Lower leg skin (tissue), 4 donors: ENCODE data around the gene DNAJB9. TPM values are rescaled to one million over a fixed set of nuclear protein-coding genes. Genes with fewer than 3 reads are reported as not detected.

ENCODE experiments used
- DNase-seq, 2 donors: peaks; one replicate each; pipeline ENCODE4 v3.0.0-alpha.2; 2019; ENCODE audit warnings: low spot score in 2 of 2
- H3K4me3 ChIP-seq: fragments of 200-600 bp; sonication (generic); 2 replicates; pipeline ENCODE4 v1.5.1; 2017; ENCODE audit warnings: mild to moderate bottlenecking, low read depth; ENCODE audit not compliant: poor library complexity, severe bottlenecking
- POLR2A ChIP-seq, 2 donors: fragments of 450-650 bp; IDR thresholded peaks; one replicate each; pipeline ENCODE4 v1.6.1; 2016 to 2017; ENCODE audit warnings: antibody characterized with exemption in 2 of 2, mild to moderate bottlenecking in 1 of 2, moderate library complexity in 1 of 2
- WGBS, 2 donors: methylation state at CpG; one replicate each; pipeline ENCODE4 v1.1.5; 2018; 5-methylcytosine and 5-hydroxymethylcytosine counted together
- intact Hi-C: fragments of 100-400 bp; cut with DNase I; formaldehyde crosslinking; loops from one replicate; pipeline ENCODE4 v1.15.0; 2023; ENCODE audit warnings: low total_unique reads
- total RNA-seq, 4 donors: library from RNA; depleted of rRNA; stranded (reverse); fragments of >200 nt; gene quantifications; one replicate each; pipeline ENCODE4 v1.1.0, GENCODE V29; 2016
- TF ChIP-seq, protein P1 (sequence below), 3 donors: fragments of 450-650 bp; IDR thresholded peaks; one replicate each; pipeline ENCODE4 v1.5.1; 2016; ENCODE audit warnings: antibody characterized with exemption in 3 of 3, mild to moderate bottlenecking in 3 of 3, moderate library complexity in 2 of 3

The DNAJB9 gene
- total RNA-seq, 4 donors from 2014 or later: 13.2 to 41.9 (median 29.7) TPM

DNA sequence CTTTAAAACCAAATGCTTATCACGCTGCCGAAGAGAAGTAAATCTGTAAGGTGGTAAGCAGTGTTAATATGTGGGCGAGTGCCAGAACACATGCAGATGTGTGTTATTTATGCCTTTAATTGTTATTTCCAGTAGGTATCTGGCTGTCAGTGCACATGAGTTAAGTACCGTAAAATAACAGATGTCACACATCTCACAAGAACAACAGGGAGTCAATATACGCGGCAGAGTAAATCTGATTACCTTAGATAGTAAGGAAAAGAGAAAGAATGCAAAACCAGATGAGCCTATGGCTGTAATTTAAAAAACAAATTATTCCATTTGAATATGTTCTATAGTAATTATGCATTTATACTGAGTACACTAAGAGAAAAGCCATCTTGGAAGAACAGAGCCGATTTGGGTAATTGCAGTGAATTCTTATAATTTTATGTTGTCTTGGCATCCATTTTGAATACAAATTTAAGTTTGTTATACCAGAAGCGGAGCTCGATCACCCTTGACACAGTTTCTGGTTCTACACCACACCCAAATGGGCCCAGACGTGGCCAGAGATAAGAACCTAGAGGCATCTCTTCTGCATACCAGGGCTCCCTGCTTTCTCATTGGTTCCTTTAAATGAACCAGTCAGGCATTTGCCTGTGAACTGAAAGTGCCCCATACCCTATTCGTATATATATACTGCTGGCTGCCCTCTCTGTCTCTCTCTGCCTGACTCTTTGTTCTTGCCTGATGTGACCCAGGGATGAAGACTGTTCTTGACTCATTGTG lies 34.8 kb downstream of the DNAJB9 start:
- intact Hi-C loops: no loop called here
- no peak overlapping the region for H3K4me3 ChIP-seq
- no peak for DNase-seq
- no peak for TF ChIP-seq POLR2A (IDR thresholded peaks at IDR 0.05)
- TF ChIP-seq, protein P1, sequence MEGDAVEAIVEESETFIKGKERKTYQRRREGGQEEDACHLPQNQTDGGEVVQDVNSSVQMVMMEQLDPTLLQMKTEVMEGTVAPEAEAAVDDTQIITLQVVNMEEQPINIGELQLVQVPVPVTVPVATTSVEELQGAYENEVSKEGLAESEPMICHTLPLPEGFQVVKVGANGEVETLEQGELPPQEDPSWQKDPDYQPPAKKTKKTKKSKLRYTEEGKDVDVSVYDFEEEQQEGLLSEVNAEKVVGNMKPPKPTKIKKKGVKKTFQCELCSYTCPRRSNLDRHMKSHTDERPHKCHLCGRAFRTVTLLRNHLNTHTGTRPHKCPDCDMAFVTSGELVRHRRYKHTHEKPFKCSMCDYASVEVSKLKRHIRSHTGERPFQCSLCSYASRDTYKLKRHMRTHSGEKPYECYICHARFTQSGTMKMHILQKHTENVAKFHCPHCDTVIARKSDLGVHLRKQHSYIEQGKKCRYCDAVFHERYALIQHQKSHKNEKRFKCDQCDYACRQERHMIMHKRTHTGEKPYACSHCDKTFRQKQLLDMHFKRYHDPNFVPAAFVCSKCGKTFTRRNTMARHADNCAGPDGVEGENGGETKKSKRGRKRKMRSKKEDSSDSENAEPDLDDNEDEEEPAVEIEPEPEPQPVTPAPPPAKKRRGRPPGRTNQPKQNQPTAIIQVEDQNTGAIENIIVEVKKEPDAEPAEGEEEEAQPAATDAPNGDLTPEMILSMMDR (IDR thresholded peaks at IDR 0.05): no peak
- 79 to 85% methylated on average over 11 of the region's 11 CpGs for WGBS, 2 donors

DNA sequence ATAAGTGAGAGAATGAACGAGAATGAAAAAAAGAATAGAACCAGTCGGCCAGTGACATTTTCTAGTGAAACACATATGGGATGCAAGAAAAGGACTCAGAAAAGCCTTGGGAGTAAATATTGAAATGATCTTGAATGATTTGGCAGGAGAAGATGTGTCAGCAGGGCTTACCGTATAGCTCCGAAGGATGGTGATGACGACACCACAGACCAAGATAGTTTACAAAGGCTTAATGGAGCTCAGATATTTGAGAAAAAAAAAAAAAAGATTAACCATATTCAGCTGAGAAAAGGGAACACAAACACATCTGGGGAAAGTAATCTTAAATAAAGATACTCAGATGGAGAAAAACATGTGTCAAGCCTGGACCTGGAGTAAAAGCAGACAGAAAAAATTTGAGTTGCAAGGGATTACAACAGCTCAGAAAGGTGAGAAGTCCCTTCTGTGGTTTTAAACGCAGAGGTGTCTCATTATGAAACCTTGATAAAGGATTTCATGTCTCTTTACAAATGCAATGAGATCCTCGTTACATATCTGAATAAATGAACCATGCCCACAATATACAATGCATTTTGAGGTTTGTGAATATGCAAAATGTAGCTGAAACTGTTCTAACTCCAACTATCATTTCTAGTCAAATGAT lies 36.0 kb downstream of the DNAJB9 start:
- 67 to 72% methylated on average over 7 of the region's 7 CpGs for WGBS, 2 donors
- no peak for DNase-seq
- intact Hi-C loops: no loop called here
- TF ChIP-seq, protein P1 (IDR thresholded peaks at IDR 0.05): no peak
- TF ChIP-seq POLR2A (IDR thresholded peaks at IDR 0.05): no peak
- H3K4me3 ChIP-seq: no peak overlapping the region

DNA sequence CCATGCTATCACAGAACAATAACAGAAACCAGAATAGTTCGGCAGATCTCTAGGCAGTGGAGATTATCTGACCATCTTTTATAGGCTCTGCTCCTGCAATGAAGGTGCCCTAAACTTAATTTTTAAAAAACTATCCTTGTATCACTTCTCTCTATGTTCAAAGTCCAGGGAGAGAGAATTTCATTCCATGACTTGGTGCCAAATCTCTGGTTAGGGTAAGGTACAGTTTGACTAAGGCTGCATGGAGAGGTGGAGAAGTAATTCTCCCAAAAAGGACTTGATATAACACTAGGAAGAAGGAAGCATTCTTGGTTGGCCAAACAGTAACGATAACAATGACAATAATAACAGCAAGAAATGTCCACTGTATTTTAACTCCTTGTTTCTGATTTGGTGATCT lies 40.0 kb downstream of the DNAJB9 start:
- WGBS, 2 donors: 81% methylated on average over 2 of the region's 2 CpGs
- no peak overlapping the region for H3K4me3 ChIP-seq

DNA sequence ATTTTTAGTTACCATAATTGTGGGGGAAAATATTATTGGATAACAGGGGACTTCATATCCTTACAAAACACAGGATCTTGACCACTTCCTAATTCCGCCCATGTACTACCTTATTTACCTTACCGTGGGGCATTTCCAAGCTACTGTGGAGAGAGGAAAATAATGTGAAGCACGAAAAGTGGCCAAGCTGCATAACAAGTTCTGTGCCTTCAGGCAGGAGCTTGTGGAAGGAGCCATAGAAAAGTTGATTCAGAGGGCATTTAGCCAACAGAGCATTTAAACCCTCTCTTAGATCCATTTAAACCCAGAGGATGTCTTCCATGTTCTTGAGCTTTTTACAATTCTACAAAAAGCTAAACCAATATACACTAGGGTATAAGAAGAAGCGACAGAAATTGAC lies 41.6 kb downstream of the DNAJB9 start:
- H3K4me3 ChIP-seq: no peak overlapping the region
- WGBS, 2 donors: 45 to 48% methylated on average over 4 of the region's 4 CpGs
- TF ChIP-seq, protein P1 (IDR thresholded peaks at IDR 0.05): no peak
- no peak for TF ChIP-seq POLR2A (IDR thresholded peaks at IDR 0.05)
- intact Hi-C loops: no loop called here
- no peak for DNase-seq

More for the DNA sequence above, 40.0 kb downstream of the DNAJB9 start:
- DNase-seq: no peak
- intact Hi-C loops: no loop called here
- no peak for TF ChIP-seq POLR2A (IDR thresholded peaks at IDR 0.05)
- TF ChIP-seq, protein P1 (IDR thresholded peaks at IDR 0.05): no peak

DNA sequence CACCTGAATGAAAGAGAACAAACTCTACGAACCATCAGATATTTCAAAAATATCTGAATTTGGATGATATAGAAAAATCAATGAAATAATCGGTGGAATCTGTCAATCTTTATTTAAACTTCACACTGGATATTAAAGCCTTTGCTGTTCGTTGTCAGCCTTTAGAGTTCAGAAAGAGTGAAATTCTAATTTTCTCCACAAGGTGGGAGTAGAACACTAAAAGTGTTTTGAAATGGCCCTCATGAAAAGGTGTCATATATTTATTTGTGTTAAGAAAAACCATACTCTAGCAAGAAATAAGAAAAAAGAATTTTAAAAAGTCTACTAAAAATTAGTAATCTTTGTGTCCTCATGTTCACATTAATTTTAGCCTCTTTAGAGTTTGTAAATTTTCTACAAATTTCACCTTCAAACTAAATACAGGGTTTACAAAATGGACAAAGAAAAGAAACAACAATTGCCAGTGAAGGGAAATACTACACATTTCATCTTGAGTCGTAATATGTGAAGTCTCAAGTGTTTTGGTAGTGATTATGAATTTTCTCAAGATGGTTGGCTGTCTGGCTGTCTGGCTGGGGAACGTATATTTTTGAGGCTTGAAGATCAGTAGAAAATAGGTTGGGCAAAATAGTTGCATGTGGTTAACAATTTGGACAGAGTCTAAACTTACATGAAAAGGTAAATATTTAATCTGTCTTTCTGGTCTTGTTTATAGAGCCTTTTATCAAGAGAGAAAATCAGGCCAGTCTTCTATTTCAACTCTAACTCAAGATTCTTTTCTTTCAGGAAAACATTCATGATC lies 43.7 kb downstream of the DNAJB9 start:
- WGBS, 2 donors: 22 to 23% methylated on average over 5 of the region's 5 CpGs
- no peak for TF ChIP-seq POLR2A (IDR thresholded peaks at IDR 0.05)
- TF ChIP-seq, protein P1 (IDR thresholded peaks at IDR 0.05): no peak
- no peak overlapping the region for H3K4me3 ChIP-seq
- DNase-seq: no peak
- intact Hi-C loops: no loop called here
